GM21526 (cell line): ENCODE results near the gene ESR1.
"Not testable (repeated sequence)": the region's sequence is repeated elsewhere in the genome, so short reads cannot be mapped to it uniquely, and the experiment has no call there.

Experiments used
- ATAC-seq: cut with Tn5 transposase; IDR thresholded peaks from one replicate; pipeline ENCODE4 v1.9.1; 2021; ENCODE audit warnings: moderate library complexity; ENCODE audit not compliant: unreplicated experiment, low FRiP score

ESR1 gene

DNA sequence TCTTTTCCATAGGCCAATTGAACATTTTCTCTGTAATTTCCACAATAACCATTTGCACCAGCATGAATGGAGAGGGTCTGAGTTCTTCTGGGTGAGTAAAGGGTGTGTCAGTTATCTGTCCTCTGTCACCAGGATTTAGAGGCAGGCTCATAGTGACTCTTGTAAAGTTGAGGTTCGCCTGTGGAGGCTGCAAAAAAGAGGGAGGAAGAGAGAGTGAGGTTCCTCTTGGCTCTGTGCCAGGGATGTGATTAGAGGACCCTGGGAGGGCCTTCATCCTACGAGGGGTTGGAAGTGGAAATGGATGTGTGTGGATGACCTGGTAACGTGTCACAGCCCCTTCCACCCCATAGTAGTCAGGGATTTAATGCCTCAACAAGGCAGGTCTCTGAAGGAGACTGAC lies 242.0 kb downstream of the ESR1 start:
- ATAC-seq: no peak

DNA sequence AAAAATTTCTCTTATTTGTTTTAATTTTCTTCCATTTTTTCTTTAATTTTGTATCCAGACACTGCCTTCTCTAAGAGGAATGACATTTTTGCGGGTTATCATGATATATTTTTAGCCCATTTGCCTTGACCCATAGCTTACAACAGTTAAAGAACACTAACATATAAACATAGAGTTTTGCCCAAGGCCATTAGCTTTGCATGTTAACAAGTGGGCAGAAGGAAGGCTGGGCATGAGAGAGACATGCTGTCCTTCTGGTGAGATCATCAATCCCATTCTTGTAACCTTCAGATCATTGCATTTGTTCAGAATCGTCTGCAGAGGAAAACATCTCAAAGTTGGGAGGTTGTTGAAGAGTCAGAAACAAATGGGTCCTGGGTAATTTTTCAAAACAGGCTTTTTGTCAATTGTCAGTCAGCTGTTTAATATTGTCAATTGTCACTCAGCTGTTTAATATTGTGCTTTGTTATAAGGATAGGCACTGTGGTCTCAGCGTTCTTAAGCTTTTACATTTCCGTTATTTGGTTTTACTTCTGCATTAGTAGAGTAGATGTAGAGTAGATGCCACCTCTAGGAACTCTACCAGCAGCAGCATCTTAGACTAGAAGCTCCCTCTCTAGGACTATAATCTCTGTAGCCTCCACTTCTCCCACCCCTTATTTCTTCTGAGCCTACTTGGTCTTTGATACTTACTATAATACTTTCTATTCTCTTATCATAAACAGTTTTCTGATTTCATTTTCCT lies 243.1 kb downstream of the ESR1 start:
- ATAC-seq: no peak

DNA sequence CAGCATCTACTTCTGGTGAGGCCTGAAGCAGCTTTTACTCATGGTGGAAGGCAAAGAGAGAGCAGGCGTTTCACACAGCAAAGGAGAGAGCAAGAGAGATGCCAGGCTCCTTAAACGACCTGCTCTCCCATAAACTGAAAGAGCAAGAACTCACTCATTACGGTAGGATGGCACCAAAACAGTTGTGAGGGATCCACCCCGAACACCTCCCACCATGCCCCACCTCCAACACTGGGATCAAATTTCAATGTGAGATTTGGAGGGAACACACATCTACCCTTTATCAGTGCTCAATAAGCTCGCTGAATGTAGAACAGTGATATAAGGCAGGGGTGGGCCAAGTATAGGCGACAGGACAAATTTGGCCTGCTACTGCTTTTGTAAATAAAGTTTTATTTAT lies 244.6 kb downstream of the ESR1 start:
- no peak for ATAC-seq

DNA sequence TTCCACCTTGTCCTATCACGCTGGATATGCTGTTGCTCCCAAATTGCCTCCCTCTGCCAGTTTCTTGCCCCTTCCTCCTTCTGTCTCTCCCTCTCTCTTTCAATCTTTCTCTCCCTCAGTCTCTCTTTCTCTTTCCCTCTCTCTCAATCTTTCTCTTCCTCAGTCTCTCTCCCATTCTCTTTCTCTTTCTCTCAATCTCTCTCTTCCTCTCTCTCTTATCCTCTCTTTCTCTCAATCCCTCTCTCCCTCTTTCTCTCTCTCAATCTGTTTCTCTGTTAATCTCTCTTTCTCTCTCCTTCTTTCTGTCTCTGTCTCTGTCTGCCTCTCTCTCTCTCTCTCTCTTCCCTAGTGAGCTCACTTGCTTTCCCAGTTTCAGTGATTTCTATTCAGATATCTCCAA lies 245.8 kb downstream of the ESR1 start:
- no peak for ATAC-seq

DNA sequence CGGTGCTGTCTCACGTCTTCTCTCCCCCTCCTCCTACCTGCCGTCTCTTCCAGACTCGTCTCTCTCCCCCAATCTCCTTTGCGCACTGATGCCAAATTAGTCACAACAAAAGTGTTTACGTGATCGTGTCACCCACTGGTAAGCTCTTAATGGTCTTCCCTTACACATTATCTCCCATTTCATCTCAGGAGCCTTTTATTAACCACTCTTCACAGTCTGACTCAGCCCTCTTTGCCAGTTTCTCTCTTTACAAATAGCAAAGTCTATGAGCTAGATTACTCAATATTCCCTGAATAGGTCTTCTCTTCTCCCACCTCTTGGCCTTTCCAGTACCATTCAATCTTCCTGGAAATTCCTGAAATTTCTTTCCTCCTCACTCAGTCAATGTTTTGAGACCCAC lies 247.0 kb downstream of the ESR1 start:
- no peak for ATAC-seq

DNA sequence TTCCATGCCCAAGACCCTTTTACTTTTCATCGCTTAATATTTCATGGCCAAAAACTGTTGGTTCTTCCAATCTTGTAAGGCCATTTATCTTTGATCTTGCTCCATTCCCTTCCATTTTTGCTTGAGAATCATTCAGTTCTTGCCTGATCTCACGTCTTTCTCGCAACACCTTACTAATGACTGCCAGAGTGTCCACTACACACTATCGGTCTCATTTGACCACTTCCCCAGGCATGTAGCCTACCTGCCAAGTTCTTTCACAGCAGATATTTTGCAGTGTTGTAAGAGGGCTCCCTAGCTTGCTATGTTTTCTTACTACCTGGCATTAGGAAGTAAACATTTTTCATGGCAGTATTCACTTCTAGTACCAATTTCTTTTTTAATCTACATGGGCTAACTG lies 248.0 kb downstream of the ESR1 start:
- no peak for ATAC-seq

DNA sequence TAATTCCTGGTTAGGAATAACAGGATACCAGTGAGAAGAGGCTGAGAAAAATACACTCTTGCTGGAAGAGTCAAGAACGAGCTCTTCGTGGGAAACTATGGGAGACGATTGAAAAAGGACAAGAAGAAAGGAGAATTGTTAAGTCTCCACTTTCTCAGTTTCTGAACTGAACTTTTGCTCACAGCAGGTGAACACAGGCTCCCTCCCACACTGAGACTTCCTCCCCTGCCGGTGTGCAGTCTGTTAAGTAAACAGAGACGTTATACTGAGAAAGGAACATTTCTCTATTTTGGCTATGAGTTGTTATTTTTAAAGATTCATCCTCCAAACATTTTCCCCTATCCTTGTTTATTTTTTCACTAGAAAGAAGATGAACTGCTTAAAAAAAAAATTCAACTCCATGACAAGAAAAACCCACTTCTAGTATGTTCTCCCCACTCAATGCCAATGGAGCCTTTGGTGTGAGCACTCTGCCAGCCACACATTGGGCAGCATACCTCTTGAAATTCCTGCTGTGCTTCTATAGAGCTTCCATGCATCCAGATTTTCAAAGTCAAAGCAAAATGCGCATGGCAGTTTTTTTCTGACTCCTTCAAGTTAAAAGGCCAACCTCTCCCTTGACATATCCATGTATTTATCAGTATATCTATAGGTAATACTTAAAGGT lies 250.5 kb downstream of the ESR1 start:
- ATAC-seq: no peak

DNA sequence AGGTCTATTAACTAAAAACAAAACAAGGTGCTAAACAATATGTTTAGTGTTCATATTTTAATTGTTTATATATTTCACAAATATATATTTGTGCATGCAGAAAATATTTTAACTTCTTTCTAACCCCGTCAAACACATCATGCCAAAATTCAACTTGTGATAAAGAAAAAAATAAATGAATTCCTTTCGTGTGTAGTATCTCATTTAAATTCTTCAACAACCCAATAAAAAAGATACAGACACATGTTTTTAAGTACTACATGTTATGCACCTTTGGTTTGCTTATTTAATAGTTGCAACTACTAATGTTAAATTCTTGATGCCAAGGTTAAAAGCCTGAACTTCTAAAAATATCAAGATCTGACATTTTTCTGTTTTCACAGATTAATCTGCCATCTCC lies 252.4 kb downstream of the ESR1 start:
- no peak for ATAC-seq

DNA sequence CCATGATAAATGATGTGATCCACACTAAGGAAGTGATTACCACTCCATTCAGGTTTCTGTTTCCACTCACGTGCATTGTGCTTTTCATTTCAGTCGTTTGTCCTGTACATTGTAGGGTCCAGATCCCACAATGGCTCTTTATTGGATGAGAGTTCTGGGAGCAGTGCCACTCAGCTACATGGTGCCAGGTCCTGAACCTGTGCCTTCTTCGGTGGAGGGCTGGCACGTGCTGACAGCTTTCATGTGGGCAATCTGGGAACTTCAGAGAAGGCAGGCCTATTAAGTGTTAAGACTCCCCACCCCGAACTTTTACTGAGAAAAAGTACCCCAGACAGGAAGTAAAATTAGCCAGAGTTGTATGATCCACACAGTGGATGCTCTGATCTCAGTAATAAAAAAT lies 255.0 kb downstream of the ESR1 start:
- no peak for ATAC-seq

DNA sequence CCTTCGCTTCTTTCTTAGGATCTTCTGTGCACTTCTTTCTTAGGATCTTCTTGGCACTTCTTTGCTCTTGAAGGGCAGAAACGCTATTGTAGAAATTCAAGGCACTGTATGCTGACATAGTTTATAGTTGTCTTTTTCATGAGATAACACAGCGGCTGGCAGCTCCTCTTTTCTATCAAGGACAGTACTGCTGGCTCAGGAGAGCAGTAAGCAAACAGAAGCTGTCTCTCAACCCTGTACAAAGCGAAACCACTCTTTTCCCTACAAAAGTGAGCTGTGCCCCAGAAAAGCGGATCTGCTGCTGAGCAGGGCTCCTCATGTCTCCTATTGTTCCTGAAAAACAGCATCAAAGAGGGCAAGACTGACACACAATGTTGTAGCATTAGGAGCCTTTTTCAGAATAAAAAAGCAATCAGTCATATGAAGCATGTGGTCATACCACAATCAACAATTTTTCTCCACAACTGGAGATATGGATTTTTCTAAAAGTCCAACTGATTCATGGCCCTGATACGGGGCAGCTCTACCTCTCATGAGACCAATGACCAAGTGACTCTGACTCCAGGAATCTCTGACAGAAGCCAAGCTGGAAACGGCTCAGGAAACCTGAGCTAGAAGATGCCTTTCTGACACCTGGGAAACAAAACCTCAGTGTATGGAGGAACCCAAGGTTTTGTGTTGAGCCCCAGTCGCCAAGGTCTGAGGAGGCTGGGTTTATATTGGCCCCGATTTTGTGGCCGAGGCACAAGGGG lies 255.9 kb downstream of the ESR1 start:
- ATAC-seq: no peak

DNA sequence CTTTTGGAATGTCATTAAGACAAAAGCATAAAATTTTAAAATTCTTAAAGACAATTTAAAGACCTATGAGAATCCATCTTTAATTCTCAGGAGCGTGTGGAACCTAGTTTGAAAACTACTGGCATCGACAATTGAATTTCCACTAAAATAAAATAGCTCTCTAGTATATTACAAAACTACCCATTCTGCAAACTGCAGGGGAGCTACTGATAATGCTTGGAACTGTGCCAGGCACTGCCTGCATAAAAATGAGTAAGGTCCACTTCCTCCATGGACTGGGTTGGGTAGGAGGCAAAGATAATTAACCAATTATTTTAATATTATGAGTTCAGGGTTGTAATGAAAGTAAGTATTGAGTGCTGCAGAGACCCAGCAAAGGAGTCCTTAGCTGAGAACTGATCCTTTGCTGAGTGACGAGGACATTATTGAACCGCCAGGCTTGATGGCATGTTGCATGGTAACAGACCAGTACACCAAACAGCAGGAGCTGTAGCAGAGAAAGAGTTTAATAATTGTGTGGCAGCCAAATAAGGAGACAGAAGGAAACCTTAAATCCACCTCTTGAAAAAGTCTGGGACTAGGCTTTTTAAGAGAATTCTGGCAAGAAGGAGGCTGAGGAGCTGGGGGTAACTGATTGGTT lies 261.3 kb downstream of the ESR1 start:
- no peak for ATAC-seq

DNA sequence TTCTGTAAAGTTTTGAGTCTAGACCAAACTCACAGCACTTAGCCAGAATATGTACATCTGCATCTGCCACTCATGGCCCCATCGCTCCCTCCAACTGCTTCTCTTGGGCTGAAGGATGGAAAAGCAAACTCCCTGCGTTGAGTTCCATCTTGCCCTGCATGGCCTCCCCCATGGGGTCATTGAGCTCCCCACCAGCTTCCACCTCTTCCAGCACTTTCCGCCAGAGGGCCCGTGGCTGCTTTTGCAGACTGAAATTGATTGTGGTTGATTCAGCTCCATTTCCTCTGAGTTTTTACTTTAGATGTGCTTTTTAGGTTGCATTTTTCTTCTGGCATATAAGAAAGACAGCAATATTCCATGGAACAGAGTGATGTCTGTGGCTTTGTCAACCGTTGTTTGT lies 263.1 kb downstream of the ESR1 start:
- ATAC-seq: no peak

DNA sequence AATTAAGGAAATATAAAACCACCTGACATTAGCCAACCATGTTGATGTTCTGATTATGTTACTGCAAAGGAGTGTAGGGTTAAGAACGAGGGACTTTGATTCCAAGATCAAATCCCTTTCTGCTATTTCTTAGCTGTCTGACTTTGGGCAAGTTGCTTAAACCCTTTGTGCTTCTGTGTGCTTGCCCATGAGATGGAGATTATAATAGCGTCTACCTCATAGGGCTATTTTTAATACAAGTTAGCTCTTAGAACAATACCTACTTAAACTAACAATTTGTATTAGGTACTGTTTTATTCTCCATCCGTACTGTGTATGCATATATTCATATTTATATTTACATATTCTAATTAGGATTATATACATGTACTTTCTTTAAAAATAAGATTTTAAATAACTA lies 263.8 kb downstream of the ESR1 start:
- ATAC-seq: no peak

DNA sequence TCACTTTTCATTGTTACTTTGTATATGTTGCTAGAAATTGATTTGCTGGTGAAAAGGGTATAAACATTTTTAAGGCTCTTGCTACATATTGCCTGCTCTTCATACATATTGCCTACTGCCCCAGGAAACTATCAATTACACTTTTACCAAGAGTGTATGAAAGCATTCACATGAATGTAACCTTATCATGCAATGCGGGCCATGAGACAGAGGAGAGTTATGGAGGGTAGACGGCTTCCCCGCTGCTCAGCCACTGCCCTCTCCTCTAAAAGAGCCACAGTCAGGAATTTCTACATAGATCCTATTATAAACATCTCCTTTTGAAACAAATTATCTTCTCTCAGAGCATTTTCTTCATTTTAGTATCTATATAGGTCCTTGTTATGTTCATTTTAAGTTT lies 264.4 kb downstream of the ESR1 start:
- no peak for ATAC-seq

DNA sequence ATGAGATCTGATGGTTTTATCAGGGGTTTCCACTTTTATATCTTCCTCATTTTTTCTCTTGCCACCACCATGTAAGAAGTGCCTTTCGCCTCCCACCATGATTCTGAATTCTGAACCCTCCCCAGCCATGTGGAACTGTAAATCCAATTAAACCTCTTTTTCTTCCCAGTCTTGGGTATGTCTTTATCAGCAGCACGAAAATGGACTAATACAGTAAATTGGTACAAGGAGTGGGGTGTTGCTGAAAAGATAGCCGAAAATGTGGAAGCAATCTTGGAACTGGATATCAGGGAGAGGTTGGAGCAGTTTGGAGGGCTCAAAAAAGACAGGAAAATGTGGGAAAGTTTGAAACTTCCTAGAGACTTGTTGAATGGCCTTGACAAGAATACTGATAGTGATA lies 268.8 kb downstream of the ESR1 start:
- not testable (repeated sequence) for ATAC-seq

DNA sequence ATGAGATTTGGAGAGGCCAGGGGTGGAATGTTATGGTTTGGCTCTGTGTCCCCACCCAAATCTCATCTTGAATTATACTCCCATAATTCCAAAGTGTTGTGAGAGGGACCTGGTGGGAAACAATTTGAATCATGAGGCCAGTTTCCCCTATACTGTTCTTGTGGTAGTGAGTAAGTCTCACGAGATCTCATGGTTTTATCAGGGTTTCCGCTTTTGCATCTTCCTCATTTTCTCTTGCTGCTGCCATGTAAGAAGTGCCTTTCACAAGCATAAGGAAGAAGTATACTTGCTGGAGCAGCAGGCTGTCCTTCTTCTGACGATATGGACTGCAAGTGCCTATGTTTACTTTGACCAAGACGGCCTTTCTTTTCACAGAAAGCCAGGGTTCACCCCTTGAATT lies 270.5 kb downstream of the ESR1 start:
- ATAC-seq: no peak

DNA sequence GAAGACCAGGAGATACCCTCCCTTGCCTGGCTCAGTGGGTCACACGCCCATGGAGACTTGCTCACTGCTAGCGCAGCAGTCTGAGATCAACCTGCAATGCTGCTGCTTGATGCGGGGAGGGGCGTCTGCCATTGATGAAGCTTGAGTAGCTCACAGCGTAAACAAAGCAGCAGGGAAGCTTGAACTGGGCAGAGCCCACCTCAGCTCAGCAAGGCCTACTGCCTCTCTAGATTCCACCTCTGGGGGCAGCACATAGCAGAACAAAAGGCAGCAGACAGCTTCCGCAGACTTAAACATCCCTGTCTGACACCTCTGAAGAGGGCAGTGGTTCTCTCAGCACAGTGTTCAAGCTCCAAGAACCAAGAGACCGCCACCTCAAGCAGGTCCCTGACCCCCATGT lies 271.3 kb downstream of the ESR1 start:
- no peak for ATAC-seq

DNA sequence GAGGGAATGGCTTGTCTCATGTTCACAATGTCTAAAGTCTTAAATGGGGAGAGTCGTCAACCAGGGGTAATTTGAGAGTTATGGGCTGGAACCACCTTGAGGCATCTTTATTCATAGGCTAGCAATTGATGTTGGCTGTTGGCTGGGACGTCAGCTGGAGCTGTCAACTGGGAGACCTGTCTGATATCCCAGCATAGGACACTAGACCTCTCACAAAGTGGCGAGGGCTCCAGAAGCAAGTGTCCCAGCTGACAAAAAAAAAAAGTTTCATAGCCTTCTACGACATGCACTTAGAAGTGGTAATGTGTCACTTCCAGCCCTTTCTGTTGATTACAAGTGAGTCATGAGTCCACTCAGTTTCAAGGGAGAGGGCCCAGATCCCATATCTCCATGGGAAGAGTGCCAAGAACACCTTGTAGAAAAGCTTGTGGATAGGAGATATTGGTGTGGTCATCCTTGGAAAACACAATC lies 278.0 kb downstream of the ESR1 start:
- no peak for ATAC-seq

DNA sequence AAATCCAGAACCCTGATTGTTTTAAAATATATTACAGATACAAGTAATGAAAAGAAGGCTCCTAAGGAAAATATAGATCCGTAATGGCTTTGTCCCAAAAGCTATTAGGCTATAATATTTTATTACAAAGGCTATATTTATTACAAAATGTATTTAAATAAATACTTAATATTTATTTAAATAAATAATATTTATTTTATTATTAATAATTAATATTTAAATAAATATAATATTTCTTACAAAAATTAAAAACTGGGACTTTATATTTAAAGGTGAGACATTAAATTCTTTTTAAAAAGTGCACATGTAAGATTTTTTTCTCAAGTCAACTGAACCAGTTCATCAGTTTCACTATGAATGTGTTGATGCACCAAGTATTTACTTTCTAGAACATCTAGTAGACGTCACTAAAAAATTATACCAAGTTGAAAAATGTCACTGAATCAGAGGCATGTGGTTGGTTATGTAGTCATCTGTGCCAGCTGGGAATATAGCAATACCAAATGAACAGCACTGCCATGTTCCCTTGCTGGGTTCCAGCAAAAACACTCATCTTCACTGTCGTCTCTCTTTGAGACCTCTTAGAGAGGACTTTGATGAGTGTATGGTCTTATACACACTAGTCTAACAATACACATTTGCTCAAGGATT lies 278.9 kb downstream of the ESR1 start:
- no peak for ATAC-seq

DNA sequence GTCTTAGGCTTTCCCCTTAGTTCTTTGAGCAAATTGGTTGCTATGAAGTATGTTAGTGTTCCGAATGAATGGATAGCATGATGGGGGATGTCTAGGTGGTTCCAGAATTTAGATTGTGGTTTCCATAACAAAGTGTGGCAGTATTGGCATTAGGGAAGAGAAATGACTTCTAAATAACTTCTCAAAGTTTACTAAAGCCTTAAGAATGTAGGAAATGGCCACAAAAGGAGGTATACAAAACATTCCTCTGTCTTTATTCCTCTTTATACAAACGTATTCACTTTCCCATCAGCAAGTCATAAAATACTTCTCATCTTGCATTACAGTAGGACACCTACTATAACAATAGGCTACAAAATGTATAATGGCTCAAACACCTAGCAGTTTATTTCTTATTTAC lies 279.6 kb downstream of the ESR1 start:
- ATAC-seq: no peak

DNA sequence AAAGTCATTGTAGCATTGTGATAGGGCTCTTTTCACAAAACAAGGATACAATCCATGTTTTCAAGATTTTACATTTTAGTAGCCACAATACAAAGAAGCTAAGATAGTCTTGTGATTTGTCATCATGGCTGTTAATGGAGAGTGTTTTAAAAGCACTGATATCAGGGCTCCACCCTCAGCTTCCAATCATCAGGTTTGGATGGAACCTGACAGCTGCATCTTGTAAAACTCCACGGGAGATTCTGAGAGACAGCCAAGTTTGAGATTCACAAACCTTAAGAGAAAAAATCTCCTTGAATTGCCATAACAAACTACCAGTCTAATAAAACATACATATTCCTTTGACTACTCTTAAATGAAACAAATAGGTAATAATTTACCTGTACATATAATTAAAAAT lies 280.2 kb downstream of the ESR1 start:
- no peak for ATAC-seq
